Adrenal gland (tissue), 12 donors: ENCODE results near the gene GSTO2. TPM values are rescaled to one million over a fixed set of nuclear protein-coding genes. Genes with fewer than 3 reads are reported as not detected.

Source experiments
- DNase-seq, 7 donors: peaks; one replicate each; pipeline ENCODE4 v3.0.0-alpha.2; 2019 to 2020
- H3K27ac ChIP-seq, 5 donors: fragments of 200-600 bp; sonication (generic) in 4 of 5; 1 replicate in 3 of 5; 2 replicates in 2 of 5; pipeline versions ENCODE4 v1.5.1 to v1.8.0; 2016 to 2020; ENCODE audit warnings: mild to moderate bottlenecking in 1 of 5
- H3K27me3 ChIP-seq: fragments of 200-600 bp; 2 replicates; pipeline ENCODE4 v1.8.0; 2021
- H3K36me3 ChIP-seq, 2 donors: fragments of 200-600 bp; replicated peaks in 1 of 2; 1 replicate in 1 of 2; 2 replicates in 1 of 2; pipeline versions ENCODE4 v1.5.1 to v1.8.0; 2018 to 2022
- H3K4me1 ChIP-seq, 2 donors: fragments of 200-600 bp; replicated peaks in 1 of 2; 1 replicate in 1 of 2; 2 replicates in 1 of 2; pipeline versions ENCODE4 v1.5.1 to v1.8.0; 2018 to 2021
- H3K4me3 ChIP-seq, 4 donors: fragments of 200-600 bp; sonication (generic) in 3 of 4; one replicate each; pipeline ENCODE4 v1.5.1; 2016 to 2018
- H3K9me3 ChIP-seq, 3 donors: fragments of 200-600 bp; sonication (generic) in 1 of 3; replicated peaks in 1 of 3; 1 replicate in 2 of 3; 2 replicates in 1 of 3; pipeline versions ENCODE4 v1.5.1 to v1.8.0; 2016 to 2021
- CTCF ChIP-seq, 6 experiments: fragments of 450-650 bp in 4 of 6; fragments of 200-600 bp in 2 of 6; sonication (generic) in 1 of 6; IDR thresholded peaks; 1 replicate in 5 of 6; 2 replicates in 1 of 6; pipeline versions ENCODE4 v1.5.1 to v1.8.0; 2016 to 2021; ENCODE audit warnings: antibody characterized with exemption in 6 of 6, mild to moderate bottlenecking in 2 of 6, moderate library complexity in 1 of 6
- POLR2A ChIP-seq, 2 donors: fragments of 450-650 bp; IDR thresholded peaks; one replicate each; pipeline ENCODE4 v1.6.1; 2017; ENCODE audit warnings: antibody characterized with exemption in 2 of 2, mild to moderate bottlenecking in 2 of 2, moderate library complexity in 1 of 2
- WGBS, 4 donors: extraction: QIAGEN DNeasy Blood & Tissue Kit in 2 of 4; methylation state at CpG; one replicate each; pipeline versions ENCODE4 v1.1.5 to v1.1.7; 2013 to 2017; 5-methylcytosine and 5-hydroxymethylcytosine counted together
- intact Hi-C, 2 donors: fragments of 100-400 bp; cut with DNase I; formaldehyde crosslinking; loops; one replicate each; pipeline versions ENCODE4 v1.14.1 to v1.15.0; 2022 to 2023
- polyA plus RNA-seq, 3 donors: library from polyadenylated mRNA; stranded (reverse); fragments of 200-250 nt in 2 of 3; fragments of 350-450 nt in 1 of 3; fragmentation: Illumina TruSeq in 1 of 3; extraction: RNeasy Lipid Tissue Mini Kit (QIAGEN cat#74804) in 1 of 3; gene quantifications; one replicate each; pipeline ENCODE4 v1.2.3, GENCODE V29; 2013 to 2014
- total RNA-seq, 9 donors: library from RNA; depleted of rRNA in 4 of 9; stranded (reverse); fragments of >200 nt in 4 of 9; fragments of 120-200 nt in 1 of 9; fragmentation: NEBNext Ultra II Directional in 1 of 9; extraction: Animal tissue kit (Norgen Biotek cat#: 25700) in 1 of 9; gene quantifications; one replicate each; pipeline versions ENCODE4 v1.1.0 to v1.2.4, GENCODE V29; 2013 to 2023
- donor health status: healthy with polysubstance abuse.
- donor health status: Bipolar disorder and iron deficiency.
- donor health status: DM: yes; HTN: yes; CAD: no.
- donor health status: DM: no; HTN: no; CAD: no.
- donor health status: DM: no; HTN: no; CAD: no.
- donor health status: DM: yes; HTN: yes; CAD: no.

GSTO2 gene
- total and polyA plus RNA-seq, 12 donors: 3.7 to 15.3 (median 7.3) TPM

- peaks cover 0 to 17% of the 10 kb centered on the region in 2 donors for H3K4me1 ChIP-seq
- no peaks in the 10 kb centered on the region for H3K27me3 ChIP-seq
- H3K36me3 ChIP-seq: no peaks in the 10 kb centered on the region
- no peak overlapping the region for H3K4me3 ChIP-seq
- no peak for TF ChIP-seq POLR2A (IDR thresholded peaks at IDR 0.05)
- TF ChIP-seq CTCF (IDR thresholded peaks at IDR 0.05): no peak
- peak in 1 of 7 donors; percentile 49 for DNase-seq
- peak overlapping the region in 1 of 5 donors; percentile 49 for H3K27ac ChIP-seq
- no peaks in the 10 kb centered on the region for H3K9me3 ChIP-seq
- intact Hi-C loops: loop anchor here in 1 of 2 donors (5.0 kb wide), 1 partner anchor 47 kb away; the partner anchor contains the start of gene CFAP58
- WGBS, 4 donors: 49 to 56% (median 54%) methylated on average over 8 of the region's 8 CpGs
Observed at GRCh38 chr10:104304927-104305326, 35.9 kb downstream of the GSTO2 start.

- TF ChIP-seq POLR2A (IDR thresholded peaks at IDR 0.05) (no peak), CTCF (IDR thresholded peaks at IDR 0.05) (no peak)
- intact Hi-C loops: loop anchor here in 1 of 2 donors (5.0 kb wide), 1 partner anchor 45 kb away; the partner anchor contains the start of gene CFAP58
Observed at GRCh38 chr10:104306897-104307296, 37.9 kb downstream of the GSTO2 start.

GRCh38 chr10:104307576-104308438 is 38.8 kb downstream of the GSTO2 start:
- Histone ChIP-seq H3K9me3 (no peaks in the 10 kb centered on the region), H3K36me3 (peaks cover 0 to 18% of the 10 kb centered on the region in 2 donors), H3K4me3 (no peak overlapping the region), H3K4me1 (peaks cover 6 to 21% of the 10 kb centered on the region in 2 donors), H3K27me3 (no peaks in the 10 kb centered on the region), H3K27ac (no peak overlapping the region)
- intact Hi-C loops: loop anchor here in 1 of 2 donors (5.0 kb wide), 1 partner anchor 44 kb away; the partner anchor contains the start of gene CFAP58
- WGBS, 4 donors: 56 to 68% (median 60%) methylated on average over 10 of the region's 10 CpGs
- TF ChIP-seq POLR2A (IDR thresholded peaks at IDR 0.05): no peak
- TF ChIP-seq CTCF (IDR thresholded peaks at IDR 0.05): no peak
- peak in 1 of 7 donors; percentile 44 for DNase-seq

More at GRCh38 chr10:104306897-104307296, 37.9 kb downstream of the GSTO2 start:
- Histone ChIP-seq H3K27me3 (no peaks in the 10 kb centered on the region), H3K4me1 (peaks cover 6 to 21% of the 10 kb centered on the region in 2 donors), H3K9me3 (no peaks in the 10 kb centered on the region), H3K36me3 (peaks cover 0 to 10% of the 10 kb centered on the region in 2 donors), H3K27ac (no peak overlapping the region), H3K4me3 (no peak overlapping the region)
- 72 to 88% (median 74%) methylated on average over 3 of the region's 3 CpGs for WGBS, 4 donors
- peak in 1 of 7 donors; percentile 54 for DNase-seq

GRCh38 chr10:104308439-104308903 is 39.5 kb downstream of the GSTO2 start:
- no peak overlapping the region for H3K4me3 ChIP-seq
- H3K9me3 ChIP-seq: no peaks in the 10 kb centered on the region
- DNase-seq: no peak
- no peak overlapping the region for H3K27ac ChIP-seq
- peaks cover 0 to 25% of the 10 kb centered on the region in 2 donors for H3K36me3 ChIP-seq
- peaks cover 6 to 21% of the 10 kb centered on the region in 2 donors for H3K4me1 ChIP-seq
- no peaks in the 10 kb centered on the region for H3K27me3 ChIP-seq
- WGBS, 4 donors: 74 to 83% (median 82%) methylated on average over 4 of the region's 4 CpGs
- no peak for TF ChIP-seq CTCF (IDR thresholded peaks at IDR 0.05)
- TF ChIP-seq POLR2A (IDR thresholded peaks at IDR 0.05): no peak
- intact Hi-C loops: loop anchor here in 1 of 2 donors (5.0 kb wide), 1 partner anchor 44 kb away; the partner anchor contains the start of gene CFAP58
